Measurements from ENCODE around the gene VSTM2L.

VSTM2L gene

DNA sequence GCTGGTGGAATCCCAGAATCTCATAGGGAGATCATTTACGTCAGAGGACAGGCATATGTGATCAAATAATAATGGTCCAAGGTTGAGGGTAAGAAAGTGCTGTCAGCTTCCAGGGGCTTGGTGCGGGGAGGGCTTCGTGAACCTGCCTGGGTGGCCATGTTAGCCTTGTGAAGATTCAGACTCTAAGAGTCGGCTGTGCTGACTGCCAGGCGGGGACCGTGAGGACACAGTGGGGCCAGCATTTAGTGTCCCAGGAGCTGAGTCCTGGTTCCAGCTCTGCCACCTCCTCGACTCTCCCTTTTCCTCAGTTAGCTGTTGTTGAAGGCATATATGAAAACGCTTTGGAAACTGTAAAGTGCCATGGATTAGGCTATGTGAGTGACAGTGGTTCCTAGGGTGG is 33.5 kb downstream of the VSTM2L start:
- DNase-seq (ENCODE audit: low read depth in 2 of 2), result no peak

DNA sequence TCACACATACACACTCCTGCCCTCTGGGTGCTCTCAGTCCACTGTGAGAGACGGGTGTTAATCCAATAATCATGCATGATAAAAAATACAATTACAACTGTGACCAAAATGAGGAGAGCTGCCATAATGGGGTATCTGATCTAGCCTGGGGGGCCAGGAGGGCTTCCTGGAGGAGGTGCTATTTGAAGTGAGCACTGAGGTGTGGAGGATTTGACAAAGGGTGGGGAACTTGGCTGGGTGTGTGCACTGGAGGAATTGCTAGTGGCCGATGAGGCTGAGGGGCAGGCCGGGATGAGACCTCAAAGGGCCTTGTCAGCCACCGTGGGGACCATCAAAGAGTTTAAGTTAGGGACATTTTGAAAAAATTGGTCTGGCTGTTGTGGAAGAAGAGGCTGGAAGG is 34.8 kb downstream of the VSTM2L start:
- no peak for DNase-seq (ENCODE audit: low read depth in 2 of 2)

- no peak for DNase-seq (ENCODE audit: low read depth in 2 of 2)
Measured at GRCh38 chr20:37938181-37938750, 35.3 kb downstream of the VSTM2L start.

- no peak for DNase-seq (ENCODE audit: low read depth in 2 of 2)
Measured at GRCh38 chr20:37938954-37939353, 36.0 kb downstream of the VSTM2L start.

DNA sequence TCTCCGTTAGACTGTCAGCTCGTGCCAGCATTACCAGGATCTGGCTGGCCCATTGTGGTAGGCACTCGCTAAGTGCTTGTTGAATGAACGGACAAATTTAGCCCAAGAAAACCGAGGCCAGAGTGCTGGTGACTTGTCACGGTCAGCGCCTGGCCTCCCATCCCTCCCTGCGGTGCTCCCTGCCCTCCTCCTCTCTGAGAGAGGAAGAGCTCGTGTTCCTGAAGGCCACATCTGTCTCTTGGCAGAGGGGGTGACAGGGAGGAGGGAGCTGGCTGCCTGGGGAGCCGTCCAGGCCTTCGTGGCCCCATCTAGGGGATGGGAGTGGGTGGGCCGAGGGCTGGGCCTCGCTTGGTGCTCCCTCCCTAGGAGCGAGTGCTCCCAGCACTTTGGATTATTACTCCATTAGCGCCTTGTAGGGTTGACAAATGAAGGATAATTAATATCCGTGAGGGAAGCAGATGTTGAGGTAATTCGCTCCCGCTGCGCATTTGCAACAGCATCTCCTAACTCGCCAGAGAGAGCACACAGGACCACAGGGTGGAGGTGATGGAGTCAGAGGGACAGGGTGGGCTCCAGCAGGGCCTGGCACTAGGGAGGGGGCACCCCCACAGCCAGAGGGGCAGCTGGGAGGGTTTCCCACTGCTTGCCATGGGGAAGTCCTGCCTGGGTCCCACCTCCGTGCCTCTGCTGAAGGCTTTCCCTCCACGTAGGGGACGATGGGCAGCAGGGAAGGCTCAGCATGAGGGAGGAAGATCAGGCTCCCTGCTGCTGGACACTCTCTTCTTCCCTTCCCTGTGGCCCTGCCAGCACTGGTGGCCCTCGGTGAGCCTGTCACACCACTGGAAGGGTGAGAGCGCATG is 37.0 kb downstream of the VSTM2L start:
- no peak for DNase-seq (ENCODE audit: low read depth in 2 of 2)

DNA sequence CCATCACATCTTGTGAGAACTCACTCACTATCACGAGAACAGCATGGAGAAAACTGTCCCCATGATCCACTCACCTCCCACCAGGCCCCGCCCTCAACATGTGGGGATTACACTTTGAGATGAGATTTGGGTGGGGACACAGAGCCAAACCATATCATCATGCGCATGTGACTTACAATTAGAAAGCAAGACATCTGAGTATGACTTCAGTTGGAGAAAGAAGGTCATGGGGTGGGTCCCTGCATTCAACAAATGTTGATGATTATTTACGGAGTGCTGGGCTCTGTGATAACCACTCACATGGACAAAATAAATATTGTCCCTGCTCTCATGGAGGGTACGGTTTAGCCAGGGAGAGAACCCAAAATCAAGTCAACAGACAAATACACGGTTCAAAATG is 37.9 kb downstream of the VSTM2L start:
- no peak for DNase-seq (ENCODE audit: low read depth in 2 of 2)

DNA sequence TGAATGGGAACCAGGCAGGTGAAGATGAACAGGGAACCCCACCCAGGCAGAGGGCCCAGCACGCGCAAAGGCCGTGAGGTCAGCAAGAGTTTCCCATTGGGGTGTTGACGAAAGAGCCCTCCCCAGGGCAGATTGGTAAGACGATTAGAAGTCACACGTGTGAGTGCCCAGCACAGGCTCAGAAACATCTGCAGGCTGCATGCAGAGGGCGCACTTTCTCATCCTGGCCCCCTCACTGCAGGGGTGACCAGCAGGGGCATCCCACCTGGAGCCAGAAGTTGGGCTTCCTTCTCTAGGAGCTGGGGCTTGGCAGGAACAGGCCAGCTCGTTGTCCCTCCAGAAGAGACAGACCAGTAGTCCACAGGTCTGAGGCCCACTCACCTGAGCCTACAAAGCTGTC is 38.4 kb downstream of the VSTM2L start:
- DNase-seq (ENCODE audit: low read depth in 2 of 2), result no peak

DNA sequence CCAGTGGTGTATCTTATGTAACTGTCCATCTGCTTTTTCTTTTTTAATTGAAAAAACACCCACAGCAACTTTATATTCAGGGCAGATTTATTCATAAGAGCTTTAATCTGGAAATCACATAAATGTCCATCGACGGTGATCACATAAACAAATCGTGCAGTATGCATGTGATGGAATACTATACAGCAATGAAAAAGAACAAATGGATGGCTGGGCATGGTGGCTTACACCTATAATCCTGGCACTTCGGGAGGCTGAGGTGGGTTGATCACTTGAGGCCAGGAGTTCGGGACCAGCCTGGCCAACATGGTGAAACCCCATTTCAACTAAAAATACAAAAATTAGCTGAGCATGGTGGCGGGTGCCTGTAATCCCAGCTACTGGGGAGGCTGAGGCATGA is 39.1 kb downstream of the VSTM2L start:
- no peak for DNase-seq (ENCODE audit: low read depth in 2 of 2)

GRCh38 chr20:37943033-37943432 is 40.1 kb downstream of the VSTM2L start:
- no peak for DNase-seq (ENCODE audit: low read depth in 2 of 2)

GRCh38 chr20:37943501-37944455 is 40.9 kb downstream of the VSTM2L start:
- DNase-seq (ENCODE audit: low read depth in 2 of 2), result no peak

DNA sequence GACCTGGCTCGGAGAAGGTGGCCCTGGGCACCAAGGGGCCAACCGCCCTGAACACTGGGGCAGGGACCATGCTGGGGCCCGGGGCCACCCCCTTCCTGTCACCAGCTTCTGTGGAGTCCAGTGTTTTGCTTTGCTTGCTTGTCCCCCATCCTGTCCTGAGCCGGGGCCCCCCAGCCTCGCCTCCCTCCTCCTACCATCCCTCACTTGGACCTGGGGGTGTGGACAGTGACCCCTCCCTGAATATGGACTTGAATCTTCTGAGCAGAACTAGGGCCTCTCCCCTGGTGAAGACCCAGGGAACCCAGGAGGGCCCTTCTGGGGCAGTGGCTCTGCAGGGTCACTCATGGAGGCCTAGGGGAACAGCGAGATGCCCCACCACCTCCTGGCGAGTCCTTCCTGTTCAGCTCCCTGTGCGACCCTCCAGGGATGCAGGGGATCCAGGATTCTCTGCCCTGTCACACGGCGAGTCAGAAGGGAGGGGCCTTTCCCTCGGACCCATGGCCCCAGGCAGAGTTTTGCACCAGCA is 41.6 kb downstream of the VSTM2L start:
- DNase-seq (ENCODE audit: low read depth in 2 of 2), result no peak

GRCh38 chr20:37945091-37945547 is 42.2 kb downstream of the VSTM2L start:
- DNase-seq (ENCODE audit: low read depth in 2 of 2), result no peak

GRCh38 chr20:37946946-37947345 is 44.0 kb downstream of the VSTM2L start:
- no peak for DNase-seq (ENCODE audit: low read depth in 2 of 2)

DNA sequence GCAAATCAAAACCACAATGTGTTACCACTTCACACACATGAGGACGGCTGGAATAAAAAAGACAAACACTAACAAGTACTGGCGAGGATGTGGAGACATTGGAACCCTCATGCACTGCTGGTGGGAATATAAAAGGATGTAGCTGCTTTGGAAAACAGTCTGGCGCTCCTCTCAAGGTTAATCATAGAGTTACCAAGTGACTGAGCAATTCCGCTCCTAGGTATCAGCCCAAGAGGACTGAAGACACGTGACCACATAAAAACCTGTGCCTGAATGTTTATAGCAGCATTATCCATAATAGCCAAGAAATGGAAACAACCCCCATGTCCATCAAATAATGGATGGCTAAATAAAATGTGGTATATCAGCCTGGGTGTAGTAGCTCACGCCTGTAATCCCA is 45.0 kb downstream of the VSTM2L start:
- DNase-seq (ENCODE audit: low read depth in 2 of 2), result no peak

DNA sequence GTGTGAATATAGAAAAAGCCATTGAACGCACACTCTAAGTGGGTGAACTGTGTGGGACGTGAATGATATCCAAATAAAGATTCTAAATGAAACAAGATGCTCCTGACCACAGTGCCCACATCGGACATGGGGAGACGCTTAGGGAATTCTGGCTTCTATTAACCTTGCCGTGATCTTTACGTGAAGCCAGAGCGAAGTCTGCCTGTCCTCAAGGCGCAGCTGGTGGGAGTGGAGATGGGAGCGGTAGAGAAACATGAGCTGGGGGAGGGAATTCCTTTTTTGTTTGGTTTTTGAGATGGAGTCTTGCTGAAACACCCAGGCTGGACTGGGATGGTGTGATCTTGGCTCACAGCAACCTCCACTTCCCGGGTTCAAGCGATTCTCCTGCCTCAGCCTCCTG is 46.0 kb downstream of the VSTM2L start:
- no peak for DNase-seq (ENCODE audit: low read depth in 2 of 2)

- no peak for DNase-seq (ENCODE audit: low read depth in 2 of 2)
Measured at GRCh38 chr20:37954190-37954589, 51.3 kb downstream of the VSTM2L start.

GRCh38 chr20:37954626-37955025 is 51.7 kb downstream of the VSTM2L start:
- no peak for DNase-seq (ENCODE audit: low read depth in 2 of 2)

GRCh38 chr20:37955511-37955910 is 52.6 kb downstream of the VSTM2L start:
- no peak for DNase-seq (ENCODE audit: low read depth in 2 of 2)

DNA sequence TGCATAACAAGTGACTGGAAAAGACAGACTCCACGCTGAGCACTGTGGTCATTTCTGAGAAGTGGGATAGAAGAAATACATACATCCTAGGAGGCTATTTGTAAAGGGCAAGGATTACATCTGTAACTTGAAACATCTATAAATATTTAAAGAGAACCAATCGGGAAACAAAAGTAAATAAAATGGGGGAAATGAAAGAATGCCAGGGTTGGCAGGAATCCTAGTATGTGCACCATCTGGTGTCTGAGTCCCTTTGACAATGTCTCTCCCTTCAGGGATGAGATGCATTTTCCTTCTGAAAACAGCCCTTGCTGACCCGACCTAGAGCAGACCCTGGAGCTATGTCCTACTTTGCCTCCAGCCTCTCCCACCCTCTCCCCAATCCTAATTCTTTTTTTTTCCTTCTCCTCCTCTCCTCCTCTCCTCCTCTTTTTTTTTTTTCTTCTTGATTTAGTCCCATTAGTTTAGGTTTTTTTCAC is 53.2 kb downstream of the VSTM2L start:
- no peak for DNase-seq (ENCODE audit: low read depth in 2 of 2)

DNA sequence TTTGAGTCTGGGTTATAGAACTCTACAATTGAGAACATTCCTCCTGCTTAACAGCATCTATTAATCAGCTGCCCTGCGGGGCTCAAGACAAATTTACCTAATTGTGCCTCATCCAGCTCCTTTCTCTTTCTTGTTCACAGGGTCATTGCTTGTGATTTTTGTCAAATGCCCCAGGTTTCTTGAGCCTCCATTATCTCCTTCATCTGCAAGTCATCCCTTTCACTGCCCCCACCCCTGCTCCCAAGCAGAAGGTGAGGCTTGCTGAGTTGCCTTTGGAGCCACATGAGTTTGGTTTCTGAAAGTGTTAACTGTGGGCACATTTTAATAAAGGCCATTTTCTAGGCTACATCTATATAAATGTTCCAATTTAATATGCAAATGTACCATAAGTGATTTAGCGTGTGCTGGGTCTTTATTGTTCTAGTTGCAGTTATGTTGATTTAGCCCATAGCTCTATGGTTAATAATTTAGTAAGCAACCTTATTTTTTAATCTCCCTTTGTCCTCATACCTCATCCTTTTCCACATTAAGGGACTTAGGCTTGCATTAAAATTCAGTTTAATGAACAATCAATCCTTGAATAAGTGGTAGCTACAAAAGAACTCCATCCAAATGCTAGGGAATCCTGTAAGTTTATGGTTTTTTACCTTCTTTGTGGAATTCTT is 56.1 kb downstream of the VSTM2L start:
- DNase-seq (ENCODE audit: low read depth in 2 of 2), result no peak

DNA sequence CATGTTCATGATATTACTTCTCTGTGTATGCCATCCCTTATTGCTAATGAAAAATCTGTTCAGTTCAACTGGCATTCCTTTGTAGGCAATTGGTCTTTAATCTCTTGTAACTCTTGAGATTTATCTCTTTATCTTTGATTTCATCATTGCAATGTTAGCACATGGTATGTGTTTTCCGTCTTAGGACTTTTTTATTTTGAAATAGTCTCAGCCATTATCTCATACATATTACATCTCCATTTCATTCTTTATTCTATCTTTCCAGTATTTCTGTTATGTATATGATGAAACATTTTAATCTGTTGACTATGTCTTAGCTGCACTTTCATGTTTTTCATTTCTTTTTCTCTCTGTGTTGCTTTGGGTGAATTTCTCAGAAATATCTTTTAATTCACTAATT is 58.1 kb downstream of the VSTM2L start:
- DNase-seq (ENCODE audit: low read depth in 2 of 2), result no peak

Data from stimulated activated CD8-positive, alpha-beta memory T cell treated with anti-CD3 and anti-CD28 coated beads, Interleukin-2, amount 100 ng/mL, for 48 hours (primary cell).